Stimulated activated naive CD8-positive, alpha-beta T cell treated with anti-CD3 and anti-CD28 coated beads, Interleukin-15, amount 100 ng/mL, for 72 hours (primary cell): ENCODE results near the gene EHD4.

Source experiments
- ATAC-seq: fragments of 150-1000 bp; cut with Tn5 transposase; 2 replicates; pipeline ENCODE4 v1.10.0; 2021; ENCODE audit warnings: mild to moderate bottlenecking, moderate library complexity
- DNase-seq, 2 donors: peaks; one replicate each; pipeline ENCODE4 v3.0.0; 2021 to 2022
- H3K27ac Mint-ChIP-seq, 2 donors: one replicate each; pipeline ENCODE4 v1.8.0; 2022; ENCODE audit warnings: mild to moderate bottlenecking in 2 of 2, mixed read lengths in 2 of 2, moderate library complexity in 2 of 2
- H3K27me3 Mint-ChIP-seq: one replicate; pipeline ENCODE4 v1.8.0; 2022; ENCODE audit warnings: mixed read lengths
- H3K4me1 Mint-ChIP-seq: one replicate; pipeline ENCODE4 v1.8.0; 2022; ENCODE audit warnings: mild to moderate bottlenecking, mixed read lengths
- H3K4me3 Mint-ChIP-seq, 2 donors: one replicate each; pipeline ENCODE4 v1.8.0; 2022; ENCODE audit warnings: mild to moderate bottlenecking in 2 of 2, mixed read lengths in 2 of 2, moderate library complexity in 1 of 2
- H3K9me3 Mint-ChIP-seq, 2 donors: one replicate each; pipeline ENCODE4 v1.8.0; 2022; ENCODE audit warnings: mixed read lengths in 2 of 2

EHD4 gene

GRCh38 chr15:41987925-41988275 lies 15.5 kb upstream of the EHD4 start:
- DNase-seq (no peak), ATAC-seq (no peak)
- no peaks in the 10 kb centered on the region for H3K4me1 Mint-ChIP-seq

GRCh38 chr15:41987246-41987924 lies 15.0 kb upstream of the EHD4 start:
- no peak for DNase-seq
- Mint-ChIP-seq H3K9me3 (no peaks in the 10 kb centered on the region), H3K4me1 (no peaks in the 10 kb centered on the region), H3K4me3 (no peak overlapping the region), H3K27ac (no peak overlapping the region), H3K27me3 (no peaks in the 10 kb centered on the region)
- no peak for ATAC-seq

More at GRCh38 chr15:41987925-41988275, 15.5 kb upstream of the EHD4 start:
- Mint-ChIP-seq H3K27ac (no peak overlapping the region), H3K4me3 (no peak overlapping the region), H3K9me3 (no peaks in the 10 kb centered on the region), H3K27me3 (no peaks in the 10 kb centered on the region)

DNA sequence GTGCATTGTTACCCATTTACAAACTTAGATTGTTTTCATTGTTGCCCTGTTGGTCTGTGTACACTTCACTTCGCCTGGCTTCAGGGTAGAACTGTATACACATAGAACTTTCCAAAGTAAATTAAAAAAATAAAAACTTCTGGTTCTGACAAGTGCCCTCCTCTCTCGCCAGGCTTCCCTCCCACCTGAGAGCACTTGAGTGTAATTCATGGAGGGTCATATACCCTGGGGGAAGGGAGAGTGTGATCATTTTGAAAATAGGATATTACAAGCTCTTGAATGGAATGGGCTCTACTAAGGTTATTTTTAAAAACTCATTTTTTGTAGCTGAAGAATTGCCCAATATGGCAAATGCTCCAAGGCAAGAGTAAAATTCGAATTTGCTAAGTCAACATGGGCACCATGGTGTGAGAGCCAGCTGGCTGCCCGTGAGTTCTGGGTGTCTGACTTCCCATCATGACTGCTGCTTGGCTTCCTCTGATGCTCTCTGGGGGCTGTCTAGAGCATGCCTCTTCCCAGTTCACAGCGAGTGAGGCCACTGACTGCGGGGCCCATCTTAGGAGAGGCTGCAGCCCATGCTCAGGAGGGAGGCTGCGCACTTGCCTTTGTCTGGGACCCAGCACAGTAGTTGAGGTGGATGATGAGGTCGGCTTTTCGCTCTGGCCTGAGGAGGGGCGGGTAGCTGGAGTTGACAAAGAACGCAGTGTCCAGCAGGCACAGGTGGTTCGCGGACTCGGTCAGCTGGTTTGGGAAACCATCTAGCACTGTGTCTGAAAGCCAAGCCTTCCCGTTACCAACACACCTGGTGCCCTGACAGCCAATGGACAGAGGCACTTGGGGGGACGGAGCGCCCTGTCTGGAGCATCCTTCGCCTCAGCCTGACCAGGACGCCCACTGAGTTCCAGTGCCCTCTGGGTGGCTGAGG lies 13.1 kb upstream of the EHD4 start:
- no peaks in the 10 kb centered on the region for H3K9me3 Mint-ChIP-seq
- no peak for ATAC-seq
- no peak overlapping the region for H3K4me3 Mint-ChIP-seq
- no peaks in the 10 kb centered on the region for H3K27me3 Mint-ChIP-seq
- no peak overlapping the region for H3K27ac Mint-ChIP-seq
- DNase-seq, result no peak
- H3K4me1 Mint-ChIP-seq, result peaks cover 10% of the 10 kb centered on the region

DNA sequence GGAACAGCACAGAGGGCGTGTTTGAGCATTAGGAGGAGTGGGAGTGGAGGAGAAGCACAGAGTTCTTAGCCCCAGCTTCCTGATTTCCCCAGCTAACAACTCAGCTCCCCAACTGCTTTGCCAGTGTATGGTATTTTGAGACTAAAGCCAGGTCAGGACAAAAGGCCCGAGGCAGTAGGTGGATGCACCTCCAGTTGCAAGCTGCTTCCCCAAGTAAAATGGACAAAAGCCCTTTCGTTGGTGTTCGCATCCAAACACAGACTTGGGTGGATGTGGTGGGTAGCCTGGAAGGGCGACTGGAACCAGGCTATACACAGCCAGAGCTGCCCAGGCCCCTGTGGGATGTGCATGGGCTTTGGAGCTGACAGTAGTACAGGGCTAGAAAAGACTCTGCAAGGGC lies 12.3 kb upstream of the EHD4 start:
- no peaks in the 10 kb centered on the region for H3K27me3 Mint-ChIP-seq
- no peak overlapping the region for H3K27ac Mint-ChIP-seq
- H3K9me3 Mint-ChIP-seq, result no peaks in the 10 kb centered on the region
- no peak overlapping the region for H3K4me3 Mint-ChIP-seq
- ATAC-seq (no peak), DNase-seq (no peak)
- peaks cover 10% of the 10 kb centered on the region for H3K4me1 Mint-ChIP-seq

GRCh38 chr15:41983621-41984571 lies 11.5 kb upstream of the EHD4 start:
- H3K27me3 Mint-ChIP-seq, result no peaks in the 10 kb centered on the region
- no peak overlapping the region for H3K27ac Mint-ChIP-seq
- DNase-seq, result no peak

DNA sequence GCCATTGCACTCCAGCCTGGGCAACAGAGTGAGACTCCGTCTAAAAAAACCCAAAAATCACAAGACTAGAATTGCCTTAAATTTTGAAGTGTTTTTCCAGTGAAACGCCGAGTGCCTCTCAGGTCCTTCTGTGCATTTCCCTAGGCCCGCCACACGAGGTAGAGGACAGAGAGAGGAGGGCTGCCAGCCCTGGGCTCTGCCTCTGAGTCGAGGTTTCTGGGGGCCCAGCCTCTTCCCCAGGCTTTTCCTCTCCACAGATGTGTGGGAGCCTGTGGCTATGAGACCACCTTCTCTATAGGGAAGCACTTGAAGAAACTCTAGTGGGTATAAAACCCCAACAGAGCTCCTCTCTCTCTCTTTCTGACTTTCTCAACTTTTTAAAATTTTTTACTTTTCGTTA lies 10.9 kb upstream of the EHD4 start:
- H3K4me3 Mint-ChIP-seq, result no peak overlapping the region
- no peak overlapping the region for H3K27ac Mint-ChIP-seq
- no peaks in the 10 kb centered on the region for H3K27me3 Mint-ChIP-seq
- no peak for DNase-seq
- no peaks in the 10 kb centered on the region for H3K9me3 Mint-ChIP-seq
- peaks cover 10% of the 10 kb centered on the region for H3K4me1 Mint-ChIP-seq
- ATAC-seq, result no peak

More at GRCh38 chr15:41983621-41984571, 11.5 kb upstream of the EHD4 start:
- Mint-ChIP-seq H3K4me1 (peaks cover 10% of the 10 kb centered on the region), H3K9me3 (no peaks in the 10 kb centered on the region), H3K4me3 (no peak overlapping the region)
- ATAC-seq, result no peak

- H3K27ac Mint-ChIP-seq, result no peak overlapping the region
- H3K4me3 Mint-ChIP-seq, result no peak overlapping the region
- H3K4me1 Mint-ChIP-seq, result peaks cover 10% of the 10 kb centered on the region
- no peaks in the 10 kb centered on the region for H3K27me3 Mint-ChIP-seq
- DNase-seq (no peak), ATAC-seq (no peak)
- no peaks in the 10 kb centered on the region for H3K9me3 Mint-ChIP-seq
These were observed 10.0 kb upstream of the EHD4 start for GRCh38 chr15:41982133-41982930.

DNA sequence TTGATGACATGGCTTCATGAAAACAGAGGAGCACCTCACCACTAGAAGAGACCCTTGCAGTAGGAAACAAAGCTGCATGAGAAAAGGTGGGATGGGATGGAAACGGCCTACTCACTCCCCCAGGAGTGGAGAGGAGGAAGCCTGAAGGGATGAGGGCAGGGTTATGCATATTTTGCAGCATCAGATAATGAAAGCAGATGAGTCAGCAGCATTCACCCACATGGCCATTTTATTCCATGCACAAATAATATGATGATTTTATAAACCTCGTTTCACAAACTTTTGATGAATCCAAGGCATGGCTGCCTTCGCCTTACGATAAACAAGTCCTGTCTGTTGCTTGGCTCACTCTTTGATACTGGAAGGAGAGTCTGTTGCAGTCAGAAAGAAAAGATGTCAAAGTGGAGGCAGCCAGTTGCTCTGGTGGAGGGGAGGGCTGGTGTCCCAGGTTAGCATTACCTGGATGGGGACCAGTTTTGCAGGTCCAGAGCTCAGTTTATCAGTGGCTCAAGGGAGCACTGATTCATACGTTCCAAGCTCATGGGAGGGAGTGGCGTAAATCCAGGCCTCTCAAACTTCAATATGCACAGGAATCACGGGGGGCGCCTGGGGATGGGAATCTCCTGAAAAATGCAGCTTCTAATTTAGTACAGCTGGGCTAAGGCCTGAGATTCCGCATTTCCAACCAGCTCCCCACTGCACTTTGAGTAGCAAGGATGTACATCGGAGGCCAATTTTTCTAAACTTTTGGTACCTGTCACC lies 9.2 kb upstream of the EHD4 start:
- no peak overlapping the region for H3K27ac Mint-ChIP-seq

DNA sequence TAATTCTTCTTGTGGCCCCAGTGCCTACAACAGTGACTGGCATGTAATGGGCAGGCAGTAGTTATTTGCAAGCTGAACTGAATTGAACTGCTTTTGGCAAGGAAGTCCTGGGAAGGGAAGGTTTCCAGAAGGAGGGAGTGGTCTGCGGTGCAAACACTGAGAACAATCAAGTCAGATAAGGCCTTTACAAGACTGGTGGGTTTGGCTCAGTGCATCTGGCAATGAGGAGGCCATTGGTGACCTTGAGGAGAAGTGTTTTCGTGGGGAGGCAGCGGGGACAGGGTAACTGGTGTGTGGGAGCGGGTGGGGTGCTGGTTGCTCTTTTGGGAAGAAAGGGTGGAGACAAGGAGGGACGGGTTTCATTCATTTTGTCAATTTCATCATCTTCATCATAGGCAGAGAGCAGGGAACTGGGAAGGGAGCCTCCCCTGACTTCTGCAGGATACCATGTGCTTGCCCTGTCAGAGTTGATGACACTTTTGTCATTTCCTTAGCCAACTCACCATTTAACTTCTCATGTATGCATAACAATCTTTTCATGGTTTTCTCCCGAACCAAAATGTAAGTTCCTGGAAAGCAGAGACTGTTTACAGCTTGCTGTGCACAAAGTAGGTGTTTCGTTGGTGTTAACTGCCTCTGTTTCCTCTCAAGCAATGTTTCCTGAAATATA lies 8.4 kb upstream of the EHD4 start:
- no peak for DNase-seq
- no peaks in the 10 kb centered on the region for H3K9me3 Mint-ChIP-seq

More for the DNA sequence above, 9.2 kb upstream of the EHD4 start:
- Mint-ChIP-seq H3K9me3 (no peaks in the 10 kb centered on the region), H3K4me1 (peaks cover 10% of the 10 kb centered on the region), H3K27me3 (no peaks in the 10 kb centered on the region), H3K4me3 (no peak overlapping the region)
- ATAC-seq (no peak), DNase-seq (no peak)

DNA sequence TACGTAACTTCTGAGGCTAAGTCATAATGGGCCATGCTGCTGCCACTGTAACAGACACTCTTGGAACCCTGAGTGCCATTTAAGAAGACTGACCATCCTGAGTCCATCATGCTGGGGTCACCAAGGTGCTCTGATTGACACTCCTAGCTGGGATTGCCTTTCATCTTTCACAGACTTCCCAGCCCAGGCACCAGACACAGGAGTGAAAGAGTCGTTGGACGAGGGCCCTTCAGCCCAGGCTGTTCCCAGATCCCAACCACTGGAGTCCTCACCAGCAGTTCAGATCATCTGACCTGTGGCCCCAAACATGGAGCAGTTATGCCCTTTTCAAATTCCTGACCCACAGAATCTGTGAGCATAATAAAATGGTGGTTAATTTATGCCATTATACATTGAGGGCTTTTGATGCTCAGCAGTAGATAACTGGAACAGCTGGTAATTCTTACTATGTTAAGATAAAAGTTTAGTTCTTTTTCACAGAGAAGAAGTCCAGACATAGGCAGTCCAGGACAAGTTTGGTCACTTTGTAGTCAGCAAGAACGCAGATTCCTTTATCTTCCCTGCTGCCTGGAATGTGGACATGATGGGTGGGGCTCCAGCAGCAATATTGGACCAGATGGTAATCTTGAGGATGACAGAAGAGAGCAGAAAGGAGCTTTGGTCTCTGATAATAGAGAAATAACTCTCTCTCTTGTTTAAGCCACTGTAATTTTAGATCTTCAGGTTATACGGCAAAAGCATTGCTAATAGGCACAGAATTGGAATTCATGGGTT lies 7.3 kb upstream of the EHD4 start:
- Mint-ChIP-seq H3K27ac (no peak overlapping the region), H3K4me3 (no peak overlapping the region), H3K27me3 (peaks cover 12% of the 10 kb centered on the region), H3K4me1 (peaks cover 11% of the 10 kb centered on the region), H3K9me3 (no peaks in the 10 kb centered on the region)
- ATAC-seq, result no peak
- DNase-seq, result no peak

More for the DNA sequence above, 8.4 kb upstream of the EHD4 start:
- H3K27me3 Mint-ChIP-seq, result peaks cover 2% of the 10 kb centered on the region
- ATAC-seq, result no peak
- H3K4me3 Mint-ChIP-seq, result no peak overlapping the region
- H3K4me1 Mint-ChIP-seq, result peaks cover 10% of the 10 kb centered on the region
- H3K27ac Mint-ChIP-seq, result no peak overlapping the region

- Mint-ChIP-seq H3K9me3 (no peaks in the 10 kb centered on the region), H3K4me3 (no peak overlapping the region), H3K27me3 (peaks cover 23% of the 10 kb centered on the region), H3K4me1 (peaks cover 23% of the 10 kb centered on the region), H3K27ac (no peak overlapping the region)
- DNase-seq (no peak), ATAC-seq (no peak)
These were observed 6.2 kb upstream of the EHD4 start for GRCh38 chr15:41978534-41978933.

- no peak for ATAC-seq
- Mint-ChIP-seq H3K4me3 (no peak overlapping the region), H3K27me3 (peaks cover 23% of the 10 kb centered on the region), H3K27ac (no peak overlapping the region), H3K9me3 (no peaks in the 10 kb centered on the region), H3K4me1 (peaks cover 30% of the 10 kb centered on the region)
- DNase-seq, result no peak
These were observed 5.5 kb upstream of the EHD4 start for GRCh38 chr15:41977757-41978383.

GRCh38 chr15:41975669-41976068 lies 3.3 kb upstream of the EHD4 start:
- Mint-ChIP-seq H3K4me3 (no peak overlapping the region), H3K27ac (no peak overlapping the region), H3K27me3 (peaks cover 23% of the 10 kb centered on the region), H3K9me3 (no peaks in the 10 kb centered on the region), H3K4me1 (peaks cover 31% of the 10 kb centered on the region)
- ATAC-seq (no peak), DNase-seq (no peak)
